HEK293 (cell line): ENCODE data around the gene DCDC2B.

Source experiments
- CTCF ChIA-PET: fragments of 350-600 bp; formaldehyde crosslinking; extraction: SDS; loops from one replicate; lab custom pipeline; 2021; ENCODE audit warnings: antibody characterized with exemption; lab: Yijun Ruan, JAX
- POLR2A ChIA-PET: fragments of 300-600 bp; formaldehyde crosslinking; extraction: SDS; loops from one replicate; lab custom pipeline; 2020; ENCODE audit warnings: antibody characterized with exemption, inconsistent platforms; lab: Yijun Ruan, JAX
- H3K27ac ChIP-seq: fragments of 200-500 bp; sonication (Bioruptor generic); 2 replicates; pipeline ENCODE4 v1.5.1; 2014; ENCODE audit warnings: low read depth, low read length, control low read depth, inconsistent platforms; ENCODE audit errors: extremely low read depth
- H3K36me3 ChIP-seq, 2 experiments: fragments of 200-500 bp in 1 of 2; sonication (Bioruptor generic) in 1 of 2; 1 replicate in 1 of 2; 2 replicates in 1 of 2; pipeline ENCODE4 v1.5.1; 2014 to 2017; ENCODE audit warnings: inconsistent platforms in 2 of 2, low read length in 2 of 2; ENCODE audit not compliant: control insufficient read depth in 2 of 2, insufficient read depth in 1 of 2
- H3K4me1 ChIP-seq: fragments of 200-500 bp; sonication (Bioruptor generic); 2 replicates; pipeline ENCODE4 v1.5.1; 2014; ENCODE audit warnings: mild to moderate bottlenecking, low read length, inconsistent platforms; ENCODE audit not compliant: control insufficient read depth, insufficient read depth
- H3K4me3 ChIP-seq: 2 replicates; pipeline ENCODE4 v1.5.1; 2011; ENCODE audit warnings: low read depth, mild to moderate bottlenecking, control low read depth, low read length, moderate library complexity
- H3K9me3 ChIP-seq: fragments of 200-500 bp; sonication (Bioruptor generic); 2 replicates; pipeline ENCODE4 v1.5.1; 2014; ENCODE audit warnings: low read depth, low read length, inconsistent platforms; ENCODE audit not compliant: control insufficient read depth, insufficient read depth
- KLF1 ChIP-seq: fragments of 450-650 bp; formaldehyde crosslinking; IDR thresholded peaks from 2 replicates; pipeline ENCODE4 v1.5.1; 2016; ENCODE audit warnings: missing biosample characterization, missing genetic modification characterization
- MEIS1 ChIP-seq: sonication (generic); formaldehyde crosslinking; IDR thresholded peaks from 2 replicates; pipeline ENCODE4 v1.8.1; 2022; ENCODE audit warnings: missing genetic modification reagents, mild to moderate bottlenecking, borderline replicate concordance
- REPIN1 ChIP-seq: fragments of 450-650 bp; formaldehyde crosslinking; IDR thresholded peaks from 2 replicates; pipeline ENCODE4 v1.5.1; 2017; ENCODE audit warnings: missing biosample characterization, missing genetic modification characterization, low read depth
- SCRT1 ChIP-seq: fragments of 450-650 bp; formaldehyde crosslinking; IDR thresholded peaks from 2 replicates; pipeline ENCODE4 v1.5.1; 2016; ENCODE audit warnings: missing biosample characterization, missing genetic modification characterization, borderline replicate concordance
- SCRT2 ChIP-seq: fragments of 450-650 bp; formaldehyde crosslinking; IDR thresholded peaks from 2 replicates; pipeline ENCODE4 v1.5.1; 2016; ENCODE audit warnings: missing biosample characterization, missing genetic modification characterization
- ZBTB7A ChIP-seq: fragments of 450-650 bp; formaldehyde crosslinking; IDR thresholded peaks from 2 replicates; pipeline ENCODE4 v1.5.1; 2016; ENCODE audit warnings: low read depth, missing biosample characterization, missing genetic modification characterization
- ZFP69B ChIP-seq: fragments of 450-650 bp; formaldehyde crosslinking; IDR thresholded peaks from 2 replicates; pipeline ENCODE4 v1.5.1; 2016; ENCODE audit warnings: missing biosample characterization, missing genetic modification characterization
- ZNF140 ChIP-seq: fragments of 450-650 bp; formaldehyde crosslinking; IDR thresholded peaks from 2 replicates; pipeline ENCODE4 v1.5.1; 2016; ENCODE audit warnings: missing biosample characterization, missing genetic modification characterization
- ZNF148 ChIP-seq: fragments of 450-650 bp; formaldehyde crosslinking; IDR thresholded peaks from 2 replicates; pipeline ENCODE4 v1.5.0; 2017; ENCODE audit warnings: missing biosample characterization, missing genetic modification characterization, borderline replicate concordance
- ZNF175 ChIP-seq: fragments of 450-650 bp; formaldehyde crosslinking; IDR thresholded peaks from 2 replicates; pipeline ENCODE4 v1.5.1; 2016; ENCODE audit warnings: missing biosample characterization, missing genetic modification characterization
- ZNF19 ChIP-seq: fragments of 450-650 bp; formaldehyde crosslinking; IDR thresholded peaks from 2 replicates; pipeline ENCODE4; 2016; ENCODE audit warnings: missing biosample characterization, missing genetic modification characterization, low read depth
- ZNF510 ChIP-seq: fragments of 450-650 bp; formaldehyde crosslinking; IDR thresholded peaks from 2 replicates; pipeline ENCODE4 v1.5.1; 2018; ENCODE audit warnings: mild to moderate bottlenecking, missing genetic modification characterization, missing biosample characterization; ENCODE audit not compliant: insufficient replicate concordance
- ZNF521 ChIP-seq: fragments of 450-650 bp; formaldehyde crosslinking; IDR thresholded peaks from 2 replicates; pipeline ENCODE4 v1.5.1; 2017; ENCODE audit warnings: missing biosample characterization, mild to moderate bottlenecking, missing genetic modification characterization
- ZNF555 ChIP-seq: fragments of 450-650 bp; formaldehyde crosslinking; conservative IDR thresholded peaks from 2 replicates; pipeline ENCODE4 v1.5.1; 2017; ENCODE audit warnings: missing biosample characterization, mild to moderate bottlenecking, missing genetic modification characterization, inconsistent platforms
- ZNF600 ChIP-seq: fragments of 450-650 bp; formaldehyde crosslinking; IDR thresholded peaks from 2 replicates; pipeline ENCODE4 v1.5.1; 2016; ENCODE audit warnings: missing biosample characterization, missing genetic modification characterization
- ZNF610 ChIP-seq: fragments of 450-650 bp; formaldehyde crosslinking; IDR thresholded peaks from 2 replicates; pipeline ENCODE4 v1.5.1; 2016; ENCODE audit warnings: missing biosample characterization, missing genetic modification characterization, borderline replicate concordance
- ZNF621 ChIP-seq: fragments of 450-650 bp; formaldehyde crosslinking; IDR thresholded peaks from 2 replicates; pipeline ENCODE4 v1.5.1; 2017; ENCODE audit warnings: missing biosample characterization, missing genetic modification characterization
- ZNF654 ChIP-seq: fragments of 450-650 bp; formaldehyde crosslinking; IDR thresholded peaks from 2 replicates; pipeline ENCODE4 v1.5.1; 2016; ENCODE audit warnings: low read depth, missing biosample characterization, missing genetic modification characterization
- ZNF768 ChIP-seq: fragments of 450-650 bp; formaldehyde crosslinking; IDR thresholded peaks from 2 replicates; pipeline ENCODE4 v1.5.1; 2018; ENCODE audit warnings: missing biosample characterization, mild to moderate bottlenecking, missing genetic modification characterization
- ZNF837 ChIP-seq: fragments of 450-650 bp; formaldehyde crosslinking; IDR thresholded peaks from 2 replicates; pipeline ENCODE4 v1.5.1; 2016; ENCODE audit warnings: missing biosample characterization, missing genetic modification characterization
- ZSCAN23 ChIP-seq: fragments of 450-650 bp; formaldehyde crosslinking; IDR thresholded peaks from 2 replicates; pipeline ENCODE4 v1.5.1; 2016; ENCODE audit warnings: missing biosample characterization, missing genetic modification characterization
- TF ChIP-seq, protein P1 (sequence below): fragments of 450-650 bp; formaldehyde crosslinking; IDR thresholded peaks from 2 replicates; pipeline ENCODE4; 2016; ENCODE audit warnings: missing biosample characterization, missing genetic modification characterization
- TF ChIP-seq, protein P2 (sequence below): fragments of 450-650 bp; formaldehyde crosslinking; optimal IDR thresholded peaks from 2 replicates; pipeline ENCODE3; 2016; ENCODE audit warnings: missing biosample characterization, mild to moderate bottlenecking, missing genetic modification characterization
- TF ChIP-seq, protein P3 (sequence below): fragments of 450-650 bp; formaldehyde crosslinking; IDR thresholded peaks from 2 replicates; pipeline ENCODE4 v1.5.1; 2017; ENCODE audit warnings: missing biosample characterization, missing genetic modification characterization
- TF ChIP-seq, protein P4 (sequence below): fragments of 450-650 bp; formaldehyde crosslinking; conservative IDR thresholded peaks from 2 replicates; pipeline ENCODE4 v1.5.1; 2016; ENCODE audit warnings: low read depth, missing biosample characterization, missing genetic modification characterization
- TF ChIP-seq, protein P5 (sequence below): fragments of 450-650 bp; formaldehyde crosslinking; IDR thresholded peaks from 2 replicates; pipeline ENCODE4 v1.5.1; 2017; ENCODE audit warnings: missing biosample characterization, missing genetic modification characterization

The DCDC2B gene

DNA sequence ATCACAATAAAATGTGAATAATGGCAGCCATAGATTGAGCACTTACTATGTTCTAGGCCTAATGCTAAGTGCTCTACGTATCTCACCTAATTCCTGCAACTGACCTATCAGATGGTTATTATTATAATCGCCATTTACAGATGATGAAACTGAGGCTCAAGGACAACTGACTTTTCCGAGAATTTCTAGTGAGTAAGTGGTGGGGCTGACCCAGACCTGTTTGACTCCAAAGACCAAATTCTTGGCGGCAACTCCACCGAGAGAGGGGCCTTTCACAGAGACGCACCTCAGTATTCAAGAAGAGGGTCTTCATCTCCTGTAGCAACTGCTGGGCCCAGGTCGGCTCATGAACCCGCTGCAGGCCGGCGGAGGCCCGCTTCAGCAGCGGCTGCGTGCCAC, 12.7 kb downstream of the DCDC2B start (continued):
- TF ChIP-seq ZNF148 (tag by site-specific recombination): no peak
- TF ChIP-seq ZNF837 (tag by site-specific recombination): no peak
- no peak for TF ChIP-seq ZNF175
- TF ChIP-seq, protein P1, sequence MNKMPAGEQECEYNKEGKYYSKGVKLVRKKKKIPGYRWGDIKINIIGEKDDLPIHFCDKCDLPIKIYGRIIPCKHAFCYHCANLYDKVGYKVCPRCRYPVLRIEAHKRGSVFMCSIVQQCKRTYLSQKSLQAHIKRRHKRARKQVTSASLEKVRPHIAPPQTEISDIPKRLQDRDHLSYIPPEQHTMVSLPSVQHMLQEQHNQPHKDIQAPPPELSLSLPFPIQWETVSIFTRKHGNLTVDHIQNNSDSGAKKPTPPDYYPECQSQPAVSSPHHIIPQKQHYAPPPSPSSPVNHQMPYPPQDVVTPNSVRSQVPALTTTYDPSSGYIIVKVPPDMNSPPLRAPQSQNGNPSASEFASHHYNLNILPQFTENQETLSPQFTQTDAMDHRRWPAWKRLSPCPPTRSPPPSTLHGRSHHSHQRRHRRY (tag by site-specific recombination): no peak
- no peak for TF ChIP-seq ZBTB7A
- no peak for TF ChIP-seq ZNF521 (tag by site-specific recombination)
- no peak for TF ChIP-seq ZSCAN23 (tag by site-specific recombination)
- TF ChIP-seq ZNF19: no peak
- 0 out of 2 replicates have a peak, but pooled peaks have one; percentile 13 for TF ChIP-seq ZFP69B

- H3K36me3 ChIP-seq: peaks cover 20 to 70% of the 10 kb centered on the region in 2 experiments; a peak in 2 of 3 replicates
- peak within 1 kb of the TSS; percentile 53 for H3K27ac ChIP-seq
- H3K4me1 ChIP-seq: peaks cover 2% of the 10 kb centered on the region; the same call in 1 of the 2 replicates
- no peaks in the 10 kb centered on the region for H3K9me3 ChIP-seq
- ChIA-PET POLR2A (interaction anchor here (0.6 kb wide), 1 partner anchor 67 kb away, joined by 8 read pairs; no protein-coding TSS in a partner anchor), CTCF (interaction anchor here (2.0 kb wide), 1 partner anchor 26 kb away, joined by 7 read pairs; no protein-coding TSS in a partner anchor)
- peak within 1 kb of the TSS; percentile 83 for H3K4me3 ChIP-seq
- TF ChIP-seq REPIN1 (no peak), ZNF140 (tag by site-specific recombination) (no peak), SCRT1 (tag by site-specific recombination) (no peak), ZNF610 (no peak), MEIS1 (CRISPR knock-in tag) (no peak), SCRT2 (tag by site-specific recombination) (no peak), KLF1 (tag by site-specific recombination) (peak; percentile 88), ZNF654 (tag by site-specific recombination) (no peak), ZNF510 (tag by site-specific recombination) (no peak), ZNF768 (tag by site-specific recombination) (no peak), ZNF555 (tag by site-specific recombination) (no peak), ZNF621 (tag by site-specific recombination) (no peak), ZNF600 (tag by site-specific recombination) (no peak; the same call in 1 of the 2 replicates)
- TF ChIP-seq, protein P2, sequence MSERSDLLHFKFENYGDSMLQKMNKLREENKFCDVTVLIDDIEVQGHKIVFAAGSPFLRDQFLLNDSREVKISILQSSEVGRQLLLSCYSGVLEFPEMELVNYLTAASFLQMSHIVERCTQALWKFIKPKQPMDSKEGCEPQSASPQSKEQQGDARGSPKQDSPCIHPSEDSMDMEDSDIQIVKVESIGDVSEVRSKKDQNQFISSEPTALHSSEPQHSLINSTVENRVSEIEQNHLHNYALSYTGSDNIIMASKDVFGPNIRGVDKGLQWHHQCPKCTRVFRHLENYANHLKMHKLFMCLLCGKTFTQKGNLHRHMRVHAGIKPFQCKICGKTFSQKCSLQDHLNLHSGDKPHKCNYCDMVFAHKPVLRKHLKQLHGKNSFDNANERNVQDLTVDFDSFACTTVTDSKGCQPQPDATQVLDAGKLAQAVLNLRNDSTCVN (tag by site-specific recombination): no peak
- TF ChIP-seq, protein P3, sequence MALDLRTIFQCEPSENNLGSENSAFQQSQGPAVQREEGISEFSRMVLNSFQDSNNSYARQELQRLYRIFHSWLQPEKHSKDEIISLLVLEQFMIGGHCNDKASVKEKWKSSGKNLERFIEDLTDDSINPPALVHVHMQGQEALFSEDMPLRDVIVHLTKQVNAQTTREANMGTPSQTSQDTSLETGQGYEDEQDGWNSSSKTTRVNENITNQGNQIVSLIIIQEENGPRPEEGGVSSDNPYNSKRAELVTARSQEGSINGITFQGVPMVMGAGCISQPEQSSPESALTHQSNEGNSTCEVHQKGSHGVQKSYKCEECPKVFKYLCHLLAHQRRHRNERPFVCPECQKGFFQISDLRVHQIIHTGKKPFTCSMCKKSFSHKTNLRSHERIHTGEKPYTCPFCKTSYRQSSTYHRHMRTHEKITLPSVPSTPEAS (tag by site-specific recombination): no peak
- TF ChIP-seq, protein P4, sequence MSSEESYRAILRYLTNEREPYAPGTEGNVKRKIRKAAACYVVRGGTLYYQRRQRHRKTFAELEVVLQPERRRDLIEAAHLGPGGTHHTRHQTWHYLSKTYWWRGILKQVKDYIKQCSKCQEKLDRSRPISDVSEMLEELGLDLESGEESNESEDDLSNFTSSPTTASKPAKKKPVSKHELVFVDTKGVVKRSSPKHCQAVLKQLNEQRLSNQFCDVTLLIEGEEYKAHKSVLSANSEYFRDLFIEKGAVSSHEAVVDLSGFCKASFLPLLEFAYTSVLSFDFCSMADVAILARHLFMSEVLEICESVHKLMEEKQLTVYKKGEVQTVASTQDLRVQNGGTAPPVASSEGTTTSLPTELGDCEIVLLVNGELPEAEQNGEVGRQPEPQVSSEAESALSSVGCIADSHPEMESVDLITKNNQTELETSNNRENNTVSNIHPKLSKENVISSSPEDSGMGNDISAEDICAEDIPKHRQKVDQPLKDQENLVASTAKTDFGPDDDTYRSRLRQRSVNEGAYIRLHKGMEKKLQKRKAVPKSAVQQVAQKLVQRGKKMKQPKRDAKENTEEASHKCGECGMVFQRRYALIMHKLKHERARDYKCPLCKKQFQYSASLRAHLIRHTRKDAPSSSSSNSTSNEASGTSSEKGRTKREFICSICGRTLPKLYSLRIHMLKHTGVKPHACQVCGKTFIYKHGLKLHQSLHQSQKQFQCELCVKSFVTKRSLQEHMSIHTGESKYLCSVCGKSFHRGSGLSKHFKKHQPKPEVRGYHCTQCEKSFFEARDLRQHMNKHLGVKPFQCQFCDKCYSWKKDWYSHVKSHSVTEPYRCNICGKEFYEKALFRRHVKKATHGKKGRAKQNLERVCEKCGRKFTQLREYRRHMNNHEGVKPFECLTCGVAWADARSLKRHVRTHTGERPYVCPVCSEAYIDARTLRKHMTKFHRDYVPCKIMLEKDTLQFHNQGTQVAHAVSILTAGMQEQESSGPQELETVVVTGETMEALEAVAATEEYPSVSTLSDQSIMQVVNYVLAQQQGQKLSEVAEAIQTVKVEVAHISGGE: peak; percentile 89
- TF ChIP-seq, protein P5, sequence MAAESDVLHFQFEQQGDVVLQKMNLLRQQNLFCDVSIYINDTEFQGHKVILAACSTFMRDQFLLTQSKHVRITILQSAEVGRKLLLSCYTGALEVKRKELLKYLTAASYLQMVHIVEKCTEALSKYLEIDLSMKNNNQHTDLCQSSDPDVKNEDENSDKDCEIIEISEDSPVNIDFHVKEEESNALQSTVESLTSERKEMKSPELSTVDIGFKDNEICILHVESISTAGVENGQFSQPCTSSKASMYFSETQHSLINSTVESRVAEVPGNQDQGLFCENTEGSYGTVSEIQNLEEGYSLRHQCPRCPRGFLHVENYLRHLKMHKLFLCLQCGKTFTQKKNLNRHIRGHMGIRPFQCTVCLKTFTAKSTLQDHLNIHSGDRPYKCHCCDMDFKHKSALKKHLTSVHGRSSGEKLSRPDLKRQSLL (tag by site-specific recombination): no peak
These were observed 13.3 kb downstream of the DCDC2B start, which contains the start of the genes EIF3I and TMEM234 for GRCh38 chr1:32221980-32222755. Gene EIF3I (plus strand): TSS chr1:32222407. CDS start chr1:32222442, 35 bp downstream. Gene TMEM234 (minus strand): TSS chr1:32222353. CDS start chr1:32222322, 31 bp downstream.
